GM12878 (cell line): Measurements from ENCODE around the gene TMEM11. TPM values are rescaled to one million over a fixed set of nuclear protein-coding genes. Genes with fewer than 3 reads are reported as not detected.

Source experiments
- ATAC-seq: fragments of 200-7000 bp; cut with Tn5 transposase; 3 replicates; pipeline ENCODE4 v1.9.1; 2020; ENCODE audit warnings: mild to moderate bottlenecking, moderate library complexity
- BruUV-seq: library from RNA; stranded (reverse); fragments of 400-500 nt; replicated peaks from 2 replicates; lab custom pipeline; 2021; lab: Mats Ljungman, UMichigan
- CTCF ChIA-PET: fragments of 300-600 bp; sonication (Branson Sonifier 250); formaldehyde crosslinking; extraction: SDS; loops from one replicate; lab custom pipeline; 2021; ENCODE audit warnings: inconsistent platforms; lab: Yijun Ruan, JAX
- POLR2A ChIA-PET: fragments of 350-600 bp; formaldehyde crosslinking; extraction: SDS; loops from one replicate; lab custom pipeline; 2021; ENCODE audit warnings: inconsistent platforms; lab: Charles Lee
- RAD21 ChIA-PET: fragments of 300-600 bp; sonication (Branson Sonifier 250); formaldehyde crosslinking; loops from one replicate; lab custom pipeline; 2023; ENCODE audit warnings: antibody characterized with exemption; ENCODE audit not compliant: unreplicated experiment; lab: Charles Lee
- SMC1A ChIA-PET: fragments of 300-600 bp; sonication (Branson Sonifier 250); formaldehyde crosslinking; loops from one replicate; lab custom pipeline; 2023; ENCODE audit not compliant: unreplicated experiment, uncharacterized antibody; lab: Charles Lee
- DNase-seq: peaks from one replicate; pipeline ENCODE4 v3.0.0-alpha.2; 2011; ENCODE audit warnings: low read depth, low spot score
- FAIRE-seq: peaks from 3 replicates; lab custom pipeline; 2011; peaks lifted over from hg19 to GRCh38; lab: Jason Lieb, UNC
- H2AFZ ChIP-seq: 2 replicates; pipeline ENCODE4 v1.6.0; 2011; ENCODE audit warnings: low read depth, low read length, control low read depth; ENCODE audit not compliant: control insufficient read depth
- H3K27ac ChIP-seq: 2 replicates; pipeline ENCODE4 v1.5.1; 2011; ENCODE audit warnings: control low read depth; ENCODE audit not compliant: control insufficient read depth, insufficient read depth
- H3K27me3 ChIP-seq, 2 experiments: replicated peaks in 1 of 2; 2 replicates each; pipeline versions ENCODE4 v1.6.0 to v1.6.1; 2011; ENCODE audit warnings: low read length in 1 of 2; ENCODE audit not compliant: control insufficient read depth in 2 of 2, insufficient read depth in 2 of 2
- H3K36me3 ChIP-seq, 2 experiments: 2 replicates each; pipeline ENCODE4 v1.5.1; 2011; ENCODE audit warnings: low read length in 1 of 2; ENCODE audit not compliant: control insufficient read depth in 2 of 2, insufficient read depth in 2 of 2
- H3K4me1 ChIP-seq: 2 replicates; pipeline ENCODE4 v1.6.1; 2011; ENCODE audit warnings: mild to moderate bottlenecking, low read length, moderate library complexity, mixed read lengths; ENCODE audit not compliant: control insufficient read depth, insufficient read depth
- H3K4me2 ChIP-seq: 2 replicates; pipeline ENCODE4 v1.6.0; 2011; ENCODE audit warnings: control low read depth; ENCODE audit not compliant: control insufficient read depth, insufficient read depth
- H3K4me3 ChIP-seq: fragments of 200-600 bp; sonication (generic); 2 replicates; pipeline ENCODE4 v1.5.1; 2016
- H3K79me2 ChIP-seq: 2 replicates; pipeline ENCODE4 v1.6.0; 2011; ENCODE audit warnings: low read length; ENCODE audit not compliant: control insufficient read depth, insufficient read depth
- H3K9ac ChIP-seq: 2 replicates; pipeline ENCODE4 v1.8.0; 2011; ENCODE audit warnings: low read length, control low read depth, mixed read lengths; ENCODE audit not compliant: control insufficient read depth, insufficient read depth
- H3K9me3 ChIP-seq: replicated peaks from 3 replicates; pipeline ENCODE4 v1.5.1; 2011; ENCODE audit warnings: mild to moderate bottlenecking, low read length; ENCODE audit not compliant: control insufficient read depth, insufficient read depth
- H4K20me1 ChIP-seq: 2 replicates; pipeline ENCODE4 v1.6.0; 2011; ENCODE audit not compliant: control insufficient read depth, insufficient read depth
- ATF7 ChIP-seq: fragments of 450-650 bp; IDR thresholded peaks from 2 replicates; pipeline ENCODE4 v1.6.1; 2016; ENCODE audit warnings: low read depth, mild to moderate bottlenecking
- KLF5 ChIP-seq: fragments of 450-650 bp; IDR thresholded peaks from 2 replicates; pipeline ENCODE4 v1.6.1; 2014; ENCODE audit warnings: mild to moderate bottlenecking; ENCODE audit not compliant: partially characterized antibody
- MXI1 ChIP-seq: fragments of 150-350 bp; IDR thresholded peaks from 2 replicates; pipeline ENCODE4 v1.6.1; 2011; ENCODE audit warnings: low read depth, mild to moderate bottlenecking, inconsistent platforms, low read length, improper control_type of control experiment
- NR2C2 ChIP-seq: IDR thresholded peaks from 2 replicates; pipeline ENCODE4 v1.6.1; 2011; ENCODE audit warnings: borderline replicate concordance, low read depth; ENCODE audit not compliant: control insufficient read depth, insufficient read length
- RB1 ChIP-seq: fragments of 450-650 bp; formaldehyde crosslinking; IDR thresholded peaks from 2 replicates; pipeline ENCODE4 v1.6.1; 2017; ENCODE audit warnings: mild to moderate bottlenecking, borderline replicate concordance
- RBBP5 ChIP-seq: fragments of 200-600 bp; sonication (generic); conservative IDR thresholded peaks from 2 replicates; pipeline ENCODE4 v1.6.1; 2016
- RCOR1 ChIP-seq: conservative IDR thresholded peaks from 2 replicates; pipeline ENCODE4 v1.6.1; 2012; ENCODE audit warnings: low read depth, low read length, improper control_type of control experiment
- YY1 ChIP-seq: IDR thresholded peaks from 2 replicates; pipeline ENCODE4 v1.6.1; 2011; ENCODE audit warnings: low read depth, mild to moderate bottlenecking, low read length
- WGBS: methylation state at CpG from one replicate; pipeline ENCODE4 v1.1.6; 2016; ENCODE audit warnings: low lambda C conversion rate; ENCODE audit not compliant: insufficient replicate concordance, insufficient coverage; ENCODE audit errors: missing lambda C conversion rate; 5-methylcytosine and 5-hydroxymethylcytosine counted together
- in situ Hi-C: fragments of 300-500 bp; cut with MboI; formaldehyde crosslinking; loops from 9 replicates; pipeline ENCODE4 v1.14.3; 2018; ENCODE audit warnings: mixed read lengths
- intact Hi-C: fragments of 100-400 bp; cut with micrococcal nuclease; formaldehyde crosslinking; loops from one replicate; pipeline ENCODE4 v1.14.2; 2022; ENCODE audit not compliant: unreplicated experiment
- polyA plus RNA-seq, 11 experiments: library from polyadenylated mRNA; depleted of rRNA in 4 of 11; unstranded in 6 of 11; stranded (reverse) in 5 of 11; fragments of >200 nt; fragmentation: Nextera tagmentation in 4 of 11; fragmentation: Illumina TruSeq in 1 of 11; extraction: Ambion mirVana in 4 of 11; extraction: Trizol in 1 of 11; gene quantifications; 1 replicate in 1 of 11; 2 replicates in 10 of 11; pipeline versions ENCODE4 v1.2.1 to v1.2.3, GENCODE V29; 2011 to 2016; ENCODE audit warnings: inconsistent platforms in 2 of 11, missing spikeins in 2 of 11, low read depth in 1 of 11
- total RNA-seq, 4 experiments: library from RNA; depleted of rRNA in 3 of 4; stranded (reverse); fragments of >200 nt in 3 of 4; fragmentation: Illumina TruSeq in 1 of 4; extraction: Trizol in 1 of 4; gene quantifications; 2 replicates each; pipeline versions ENCODE4 v1.2.1 to v1.2.3, GENCODE V29; 2013 to 2021
- TF ChIP-seq, protein P1 (sequence below): fragments of 450-650 bp; IDR thresholded peaks from 2 replicates; pipeline ENCODE4 v1.6.1; 2017; ENCODE audit warnings: mild to moderate bottlenecking, low read depth, inconsistent platforms; ENCODE audit not compliant: poor library complexity, severe bottlenecking
- TF ChIP-seq, protein P2 (sequence below): IDR thresholded peaks from 2 replicates; pipeline ENCODE4 v1.6.1; 2011; ENCODE audit warnings: low read depth, mild to moderate bottlenecking, low read length, moderate library complexity, borderline replicate concordance; ENCODE audit errors: extremely low read depth
- TF ChIP-seq, protein P3 (sequence below): IDR thresholded peaks from 2 replicates; pipeline ENCODE4 v1.6.1; 2012; ENCODE audit warnings: mild to moderate bottlenecking, low read depth, low read length

Gene TMEM11
- total and polyA plus RNA-seq, 10 of the 15 experiments (the other 5 are each of a cell fraction or from before 2014, with no cell fraction given) = 14.4 to 63.4 (median 27.2) TPM

DNA sequence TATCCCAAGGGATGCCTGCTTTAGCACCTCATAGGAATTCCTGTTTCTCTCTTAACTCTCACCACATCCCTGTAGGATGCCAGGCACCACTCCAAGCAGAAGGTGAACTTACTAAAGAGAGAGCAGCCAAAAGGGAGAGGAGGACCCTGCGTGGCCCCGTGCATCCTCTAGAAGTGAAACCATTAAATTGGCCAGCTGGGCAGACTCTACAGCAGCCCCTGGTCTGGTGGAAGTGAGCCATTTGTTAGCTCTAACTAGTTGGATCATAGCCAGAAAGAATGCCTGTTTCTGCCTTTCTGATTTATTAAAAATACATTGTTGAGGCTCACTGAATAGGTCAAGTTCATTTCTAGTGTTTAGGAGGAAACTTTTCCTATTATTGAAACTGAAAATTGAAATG lies 22.3 kb downstream of the TMEM11 start:
- SMC1A ChIA-PET = no interaction called here
- Histone ChIP-seq H3K9ac (no peak overlapping the region), H3K36me3 (peaks cover 11 to 12% of the 10 kb centered on the region in 2 experiments; a peak in 3 of 4 replicates), H3K27ac (no peak overlapping the region), H3K79me2 (no peaks in the 10 kb centered on the region), H2AFZ (no peak overlapping the region), H3K4me3 (no peak overlapping the region), H3K4me2 (no peak overlapping the region), H3K9me3 (no peaks in the 10 kb centered on the region), H3K4me1 (no peaks in the 10 kb centered on the region), H3K27me3 (no peaks in the 10 kb centered on the region), H4K20me1 (no peaks in the 10 kb centered on the region)
- 100% methylated on average over 2 of the region's 2 CpGs for WGBS
- intact Hi-C loops = no loop called here
- DNase-seq (no peak), FAIRE-seq (no peak), ATAC-seq (no peak)
- POLR2A ChIA-PET = no interaction called here
- TF ChIP-seq RBBP5 (no peak), NR2C2 (no peak), ATF7 (no peak), RCOR1 (no peak), YY1 (no peak), MXI1 (no peak), KLF5 (no peak), RB1 (no peak)
- TF ChIP-seq, protein P1, sequence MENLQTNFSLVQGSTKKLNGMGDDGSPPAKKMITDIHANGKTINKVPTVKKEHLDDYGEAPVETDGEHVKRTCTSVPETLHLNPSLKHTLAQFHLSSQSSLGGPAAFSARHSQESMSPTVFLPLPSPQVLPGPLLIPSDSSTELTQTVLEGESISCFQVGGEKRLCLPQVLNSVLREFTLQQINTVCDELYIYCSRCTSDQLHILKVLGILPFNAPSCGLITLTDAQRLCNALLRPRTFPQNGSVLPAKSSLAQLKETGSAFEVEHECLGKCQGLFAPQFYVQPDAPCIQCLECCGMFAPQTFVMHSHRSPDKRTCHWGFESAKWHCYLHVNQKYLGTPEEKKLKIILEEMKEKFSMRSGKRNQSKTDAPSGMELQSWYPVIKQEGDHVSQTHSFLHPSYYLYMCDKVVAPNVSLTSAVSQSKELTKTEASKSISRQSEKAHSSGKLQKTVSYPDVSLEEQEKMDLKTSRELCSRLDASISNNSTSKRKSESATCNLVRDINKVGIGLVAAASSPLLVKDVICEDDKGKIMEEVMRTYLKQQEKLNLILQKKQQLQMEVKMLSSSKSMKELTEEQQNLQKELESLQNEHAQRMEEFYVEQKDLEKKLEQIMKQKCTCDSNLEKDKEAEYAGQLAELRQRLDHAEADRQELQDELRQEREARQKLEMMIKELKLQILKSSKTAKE = no peak
- TF ChIP-seq, protein P2, sequence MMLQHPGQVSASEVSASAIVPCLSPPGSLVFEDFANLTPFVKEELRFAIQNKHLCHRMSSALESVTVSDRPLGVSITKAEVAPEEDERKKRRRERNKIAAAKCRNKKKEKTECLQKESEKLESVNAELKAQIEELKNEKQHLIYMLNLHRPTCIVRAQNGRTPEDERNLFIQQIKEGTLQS = no peak
- TF ChIP-seq, protein P3, sequence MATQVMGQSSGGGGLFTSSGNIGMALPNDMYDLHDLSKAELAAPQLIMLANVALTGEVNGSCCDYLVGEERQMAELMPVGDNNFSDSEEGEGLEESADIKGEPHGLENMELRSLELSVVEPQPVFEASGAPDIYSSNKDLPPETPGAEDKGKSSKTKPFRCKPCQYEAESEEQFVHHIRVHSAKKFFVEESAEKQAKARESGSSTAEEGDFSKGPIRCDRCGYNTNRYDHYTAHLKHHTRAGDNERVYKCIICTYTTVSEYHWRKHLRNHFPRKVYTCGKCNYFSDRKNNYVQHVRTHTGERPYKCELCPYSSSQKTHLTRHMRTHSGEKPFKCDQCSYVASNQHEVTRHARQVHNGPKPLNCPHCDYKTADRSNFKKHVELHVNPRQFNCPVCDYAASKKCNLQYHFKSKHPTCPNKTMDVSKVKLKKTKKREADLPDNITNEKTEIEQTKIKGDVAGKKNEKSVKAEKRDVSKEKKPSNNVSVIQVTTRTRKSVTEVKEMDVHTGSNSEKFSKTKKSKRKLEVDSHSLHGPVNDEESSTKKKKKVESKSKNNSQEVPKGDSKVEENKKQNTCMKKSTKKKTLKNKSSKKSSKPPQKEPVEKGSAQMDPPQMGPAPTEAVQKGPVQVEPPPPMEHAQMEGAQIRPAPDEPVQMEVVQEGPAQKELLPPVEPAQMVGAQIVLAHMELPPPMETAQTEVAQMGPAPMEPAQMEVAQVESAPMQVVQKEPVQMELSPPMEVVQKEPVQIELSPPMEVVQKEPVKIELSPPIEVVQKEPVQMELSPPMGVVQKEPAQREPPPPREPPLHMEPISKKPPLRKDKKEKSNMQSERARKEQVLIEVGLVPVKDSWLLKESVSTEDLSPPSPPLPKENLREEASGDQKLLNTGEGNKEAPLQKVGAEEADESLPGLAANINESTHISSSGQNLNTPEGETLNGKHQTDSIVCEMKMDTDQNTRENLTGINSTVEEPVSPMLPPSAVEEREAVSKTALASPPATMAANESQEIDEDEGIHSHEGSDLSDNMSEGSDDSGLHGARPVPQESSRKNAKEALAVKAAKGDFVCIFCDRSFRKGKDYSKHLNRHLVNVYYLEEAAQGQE = no peak
- CTCF ChIA-PET = interaction anchor here (1.0 kb wide), 1 partner anchor 15 kb away, joined by 3 read pairs; no protein-coding TSS in a partner anchor
- BruUV-seq = no TSS peak
- RAD21 ChIA-PET = no interaction called here
- in situ Hi-C loops = no loop called here
